ENCODE measurements around the gene ZNF407.

The ZNF407 gene

GRCh38 chr18:75071866-75072671 is 474.4 kb downstream of the ZNF407 start:
- H3K9me3 ChIP-seq (replicated peaks; ENCODE audit: insufficient read depth, low read length): no peaks in the 10 kb centered on the region
- no peaks in the 10 kb centered on the region for H3K27me3 ChIP-seq (replicated peaks; ENCODE audit: insufficient read depth, low read length)
- DNase-seq: no peak
- H3K4me3 ChIP-seq (ENCODE audit: low read length): no peak overlapping the region
- TF ChIP-seq CTCF (IDR thresholded peaks at IDR 0.05; ENCODE audit: low read length): no peak
- TF ChIP-seq EZH2 (optimal IDR thresholded peaks at IDR 0.05; ENCODE audit: low read depth, low read length): no peak
- TF ChIP-seq EZH2phosphoT487 (IDR thresholded peaks at IDR 0.05; ENCODE audit: low read length): no peak
- H2AFZ ChIP-seq (ENCODE audit: low read length): no peak overlapping the region
- no peak overlapping the region for H3K27ac ChIP-seq (ENCODE audit: low read length)
- H3K4me2 ChIP-seq (ENCODE audit: low read depth, low read length): no peak overlapping the region
- no peaks in the 10 kb centered on the region for H3K36me3 ChIP-seq (replicated peaks; ENCODE audit: insufficient read depth, low read length)
- no peaks in the 10 kb centered on the region for H3K9me2 ChIP-seq (replicated peaks; ENCODE audit: insufficient read depth, low read length)
- no peaks in the 10 kb centered on the region for H3K79me2 ChIP-seq (ENCODE audit: low read length)
- H3K9ac ChIP-seq (ENCODE audit: low read length): no peak overlapping the region
- H3F3A ChIP-seq (ENCODE audit: insufficient read depth, low read length): no peaks in the 10 kb centered on the region
- no peaks in the 10 kb centered on the region for H3K4me1 ChIP-seq (ENCODE audit: low read length)
- no peaks in the 10 kb centered on the region for H4K20me1 ChIP-seq (ENCODE audit: insufficient read depth, low read length)

- Histone ChIP-seq H3K9me3 (replicated peaks; ENCODE audit: insufficient read depth, low read length) (no peaks in the 10 kb centered on the region), H3K9me2 (replicated peaks; ENCODE audit: insufficient read depth, low read length) (no peaks in the 10 kb centered on the region), H3K79me2 (ENCODE audit: low read length) (no peaks in the 10 kb centered on the region), H2AFZ (ENCODE audit: low read length) (no peak overlapping the region), H3K9ac (ENCODE audit: low read length) (no peak overlapping the region), H3K4me1 (ENCODE audit: low read length) (no peaks in the 10 kb centered on the region), H3F3A (ENCODE audit: insufficient read depth, low read length) (no peaks in the 10 kb centered on the region), H3K36me3 (replicated peaks; ENCODE audit: insufficient read depth, low read length) (no peaks in the 10 kb centered on the region), H4K20me1 (ENCODE audit: insufficient read depth, low read length) (no peaks in the 10 kb centered on the region), H3K27ac (ENCODE audit: low read length) (no peak overlapping the region), H3K4me2 (ENCODE audit: low read depth, low read length) (no peak overlapping the region), H3K27me3 (replicated peaks; ENCODE audit: insufficient read depth, low read length) (no peaks in the 10 kb centered on the region), H3K4me3 (ENCODE audit: low read length) (no peak overlapping the region)
- DNase-seq: no peak
- no peak for TF ChIP-seq EZH2phosphoT487 (IDR thresholded peaks at IDR 0.05; ENCODE audit: low read length)
- TF ChIP-seq EZH2 (optimal IDR thresholded peaks at IDR 0.05; ENCODE audit: low read depth, low read length): no peak
- TF ChIP-seq CTCF (IDR thresholded peaks at IDR 0.05; ENCODE audit: low read length): no peak
Measured at GRCh38 chr18:75072672-75073371, 475.2 kb downstream of the ZNF407 start.

- H2AFZ ChIP-seq (ENCODE audit: low read length): no peak overlapping the region
- H3K9me2 ChIP-seq (replicated peaks; ENCODE audit: insufficient read depth, low read length): no peaks in the 10 kb centered on the region
- no peak overlapping the region for H3K4me3 ChIP-seq (ENCODE audit: low read length)
- no peaks in the 10 kb centered on the region for H3K79me2 ChIP-seq (ENCODE audit: low read length)
- no peaks in the 10 kb centered on the region for H3F3A ChIP-seq (ENCODE audit: insufficient read depth, low read length)
- no peaks in the 10 kb centered on the region for H3K9me3 ChIP-seq (replicated peaks; ENCODE audit: insufficient read depth, low read length)
- no peaks in the 10 kb centered on the region for H3K4me1 ChIP-seq (ENCODE audit: low read length)
- no peaks in the 10 kb centered on the region for H3K27me3 ChIP-seq (replicated peaks; ENCODE audit: insufficient read depth, low read length)
- no peak overlapping the region for H3K4me2 ChIP-seq (ENCODE audit: low read depth, low read length)
- H4K20me1 ChIP-seq (ENCODE audit: insufficient read depth, low read length): no peaks in the 10 kb centered on the region
- no peak for TF ChIP-seq EZH2phosphoT487 (IDR thresholded peaks at IDR 0.05; ENCODE audit: low read length)
- no peak for TF ChIP-seq EZH2 (optimal IDR thresholded peaks at IDR 0.05; ENCODE audit: low read depth, low read length)
- no peak for TF ChIP-seq CTCF (IDR thresholded peaks at IDR 0.05; ENCODE audit: low read length)
- H3K36me3 ChIP-seq (replicated peaks; ENCODE audit: insufficient read depth, low read length): no peaks in the 10 kb centered on the region
- DNase-seq: no peak
- no peak overlapping the region for H3K9ac ChIP-seq (ENCODE audit: low read length)
- H3K27ac ChIP-seq (ENCODE audit: low read length): no peak overlapping the region
Measured at GRCh38 chr18:75073654-75074053, 476.0 kb downstream of the ZNF407 start.

Measured in MM.1S (cell line).